MCF 10A (cell line): ENCODE data around the gene ARPC1B. TPM values are rescaled to one million over a fixed set of nuclear protein-coding genes. Genes with fewer than 3 reads are reported as not detected.

ENCODE experiments used
- BruUV-seq: library from RNA; stranded (reverse); fragments of 400-500 nt; replicated peaks from 2 replicates; lab custom pipeline; 2021; lab: Mats Ljungman, UMichigan
- CTCF ChIA-PET: fragments of 300-600 bp; sonication (Branson Sonifier 250); formaldehyde crosslinking; extraction: SDS; loops from one replicate; lab custom pipeline; 2021; ENCODE audit warnings: antibody characterized with exemption, inconsistent platforms; lab: Yijun Ruan, JAX
- POLR2A ChIA-PET: fragments of 300-600, 350-650 bp; sonication (Branson Sonifier 250); formaldehyde crosslinking; extraction: SDS; loops from one replicate; lab custom pipeline; 2020; ENCODE audit warnings: antibody characterized with exemption, inconsistent platforms; lab: Yijun Ruan, JAX
- DNase-seq: peaks from one replicate; pipeline ENCODE4 v3.0.0-alpha.2; 2018; ENCODE audit not compliant: unreplicated experiment
- H3K27ac Mint-ChIP-seq: one replicate; pipeline ENCODE4 v1.8.0; 2022; ENCODE audit warnings: mild to moderate bottlenecking, low read depth, mixed read lengths; ENCODE audit not compliant: unreplicated experiment
- H3K27me3 Mint-ChIP-seq: one replicate; pipeline ENCODE4 v1.8.0; 2022; ENCODE audit warnings: mixed read lengths; ENCODE audit not compliant: insufficient read depth, unreplicated experiment
- H3K36me3 Mint-ChIP-seq: one replicate; pipeline ENCODE4 v1.8.0; 2022; ENCODE audit warnings: mild to moderate bottlenecking, moderate library complexity, mixed read lengths; ENCODE audit not compliant: insufficient read depth, unreplicated experiment
- H3K4me1 Mint-ChIP-seq: one replicate; pipeline ENCODE4 v1.8.0; 2022; ENCODE audit warnings: mixed read lengths; ENCODE audit not compliant: insufficient read depth, unreplicated experiment
- H3K4me3 Mint-ChIP-seq: one replicate; pipeline ENCODE4 v1.8.0; 2022; ENCODE audit warnings: mild to moderate bottlenecking, moderate library complexity, mixed read lengths; ENCODE audit not compliant: unreplicated experiment
- H3K9me3 Mint-ChIP-seq: one replicate; pipeline ENCODE4 v1.8.0; 2022; ENCODE audit warnings: mixed read lengths; ENCODE audit not compliant: unreplicated experiment
- intact Hi-C: fragments of 100-400 bp; cut with micrococcal nuclease; formaldehyde crosslinking; loops from 2 replicates; pipeline ENCODE4 v1.14.1; 2022
- total RNA-seq: library from RNA; stranded (reverse); gene quantifications from 2 replicates; pipeline ENCODE4 v1.2.3, GENCODE V29; 2022
- TF ChIP-seq, protein P1 (sequence below): fragments of 200-600 bp; IDR thresholded peaks from one replicate; pipeline ENCODE4 v1.8.0; 2022; ENCODE audit warnings: antibody characterized with exemption, mild to moderate bottlenecking; ENCODE audit not compliant: unreplicated experiment

ARPC1B gene
- total RNA-seq, 1 experiment from 2014 or later: 174 TPM

DNA sequence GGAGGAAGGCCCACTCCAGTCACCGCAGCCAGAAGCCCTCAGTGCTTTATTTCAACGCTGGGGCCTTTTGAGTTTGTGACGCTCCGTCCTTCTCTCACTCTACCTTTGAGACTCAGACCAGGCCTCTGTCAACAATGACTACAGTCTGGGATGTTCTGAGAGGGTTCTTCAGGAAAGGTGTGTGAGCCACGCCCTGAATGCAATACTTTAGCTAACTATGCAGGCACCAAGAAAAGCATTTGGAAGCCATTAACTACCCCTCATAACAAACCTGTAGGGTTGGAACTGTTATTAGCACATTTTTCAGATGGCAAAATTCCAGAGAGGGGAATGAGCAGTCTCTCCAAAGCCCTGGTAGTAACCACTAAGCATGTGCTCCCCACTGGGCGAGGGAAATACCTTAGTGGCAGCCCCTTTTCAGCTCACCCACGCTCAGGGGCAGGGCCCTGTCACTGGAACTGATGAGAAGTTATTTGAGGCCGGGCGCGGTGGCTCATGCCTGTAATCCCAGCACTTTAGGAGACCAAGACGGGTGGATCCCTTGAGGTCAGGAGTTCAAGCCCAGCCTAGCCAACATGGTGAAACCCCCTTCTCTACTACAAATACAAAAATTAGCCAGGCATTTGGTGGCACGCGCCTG, 5.7 kb upstream of the ARPC1B start:
- TF ChIP-seq, protein P1, sequence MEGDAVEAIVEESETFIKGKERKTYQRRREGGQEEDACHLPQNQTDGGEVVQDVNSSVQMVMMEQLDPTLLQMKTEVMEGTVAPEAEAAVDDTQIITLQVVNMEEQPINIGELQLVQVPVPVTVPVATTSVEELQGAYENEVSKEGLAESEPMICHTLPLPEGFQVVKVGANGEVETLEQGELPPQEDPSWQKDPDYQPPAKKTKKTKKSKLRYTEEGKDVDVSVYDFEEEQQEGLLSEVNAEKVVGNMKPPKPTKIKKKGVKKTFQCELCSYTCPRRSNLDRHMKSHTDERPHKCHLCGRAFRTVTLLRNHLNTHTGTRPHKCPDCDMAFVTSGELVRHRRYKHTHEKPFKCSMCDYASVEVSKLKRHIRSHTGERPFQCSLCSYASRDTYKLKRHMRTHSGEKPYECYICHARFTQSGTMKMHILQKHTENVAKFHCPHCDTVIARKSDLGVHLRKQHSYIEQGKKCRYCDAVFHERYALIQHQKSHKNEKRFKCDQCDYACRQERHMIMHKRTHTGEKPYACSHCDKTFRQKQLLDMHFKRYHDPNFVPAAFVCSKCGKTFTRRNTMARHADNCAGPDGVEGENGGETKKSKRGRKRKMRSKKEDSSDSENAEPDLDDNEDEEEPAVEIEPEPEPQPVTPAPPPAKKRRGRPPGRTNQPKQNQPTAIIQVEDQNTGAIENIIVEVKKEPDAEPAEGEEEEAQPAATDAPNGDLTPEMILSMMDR: no peak
- intact Hi-C loops: no loop called here
- peaks cover 34% of the 10 kb centered on the region for H3K36me3 Mint-ChIP-seq
- H3K9me3 Mint-ChIP-seq: no peaks in the 10 kb centered on the region
- CTCF ChIA-PET: interaction anchor here (1.0 kb wide), 1 partner anchor 44 kb away, joined by 3 read pairs; no protein-coding TSS in a partner anchor
- no peak overlapping the region for H3K4me3 Mint-ChIP-seq
- no peaks in the 10 kb centered on the region for H3K27me3 Mint-ChIP-seq
- POLR2A ChIA-PET: interaction anchor here (1.0 kb wide), 1 partner anchor 40 kb away, joined by 3 read pairs; the partner anchor contains the start of genes BUD31 and PDAP1
- no TSS peak for BruUV-seq
- no peak for DNase-seq
- no peak overlapping the region for H3K27ac Mint-ChIP-seq
- peaks cover 5% of the 10 kb centered on the region for H3K4me1 Mint-ChIP-seq

DNA sequence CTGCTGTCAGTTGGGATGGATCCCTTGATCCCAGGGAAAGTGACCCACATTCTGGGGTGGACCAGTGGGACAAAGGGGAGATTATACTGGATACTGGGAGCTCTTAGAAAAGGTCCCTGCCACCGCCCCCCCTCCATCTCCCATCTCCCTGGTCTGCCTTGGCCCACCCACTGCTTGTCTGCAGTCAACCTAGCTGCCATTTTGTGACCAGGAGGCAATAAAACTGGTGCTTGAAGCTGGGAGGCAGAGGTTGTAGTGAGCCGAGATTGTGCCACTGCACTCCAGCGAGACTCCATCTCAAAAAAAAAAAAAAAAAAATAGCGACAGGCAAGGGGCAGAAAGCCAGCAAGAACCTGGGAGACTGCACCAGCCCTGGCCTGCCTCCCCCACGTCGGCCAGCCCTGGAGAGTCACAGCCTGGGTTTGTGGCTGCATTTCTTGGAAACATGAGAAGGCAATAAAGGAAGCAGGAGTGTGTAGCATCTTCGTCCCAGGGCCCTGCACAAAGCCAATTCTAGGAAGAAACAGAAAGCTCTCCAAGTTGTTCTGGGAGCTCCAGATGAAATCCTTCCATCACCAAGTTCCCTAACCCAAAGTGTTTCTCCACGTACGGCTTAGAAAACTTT, 4.7 kb upstream of the ARPC1B start:
- ChIA-PET POLR2A (interaction anchor here (0.7 kb wide), 1 partner anchor 417 kb away, joined by 3 read pairs; no protein-coding TSS in a partner anchor), CTCF (interaction anchor here (0.5 to 0.6 kb wide), 2 partner anchors 11 to 1281 kb away, joined by 3 read pairs; no protein-coding TSS in a partner anchor)
- no peak overlapping the region for H3K27ac Mint-ChIP-seq

DNA sequence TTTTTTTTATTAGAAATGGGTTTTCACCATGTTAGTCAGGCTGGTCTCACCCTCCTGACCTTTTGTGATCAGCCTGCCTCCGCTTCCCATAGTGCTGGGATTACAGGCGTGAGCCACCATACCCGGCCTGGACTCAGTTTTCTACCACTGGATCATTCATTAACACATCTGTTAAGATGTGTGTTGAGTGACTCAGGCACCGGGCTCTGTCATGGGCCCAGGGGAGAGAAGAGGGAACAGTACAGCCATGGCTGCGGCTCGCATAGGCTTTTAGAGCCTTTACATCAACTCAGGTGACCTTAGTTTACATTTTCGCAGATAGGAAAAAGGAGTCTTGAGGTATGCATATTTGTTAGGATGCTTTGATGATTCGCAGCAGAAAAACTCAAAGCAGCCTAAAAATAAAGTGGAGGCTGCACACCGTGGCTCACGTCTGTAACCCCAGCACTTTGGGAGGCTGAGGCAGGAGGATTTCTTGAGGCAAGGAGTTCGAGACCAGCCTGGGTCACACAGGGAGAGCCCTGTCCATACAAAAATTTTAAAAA, 3.1 kb upstream of the ARPC1B start:
- Mint-ChIP-seq H3K36me3 (peaks cover 16% of the 10 kb centered on the region), H3K27me3 (no peaks in the 10 kb centered on the region), H3K9me3 (no peaks in the 10 kb centered on the region), H3K27ac (no peak overlapping the region), H3K4me3 (no peak overlapping the region), H3K4me1 (peaks cover 5% of the 10 kb centered on the region)
- TF ChIP-seq, protein P1: no peak
- POLR2A ChIA-PET: interaction anchor here (0.6 to 2.2 kb wide), 3 partner anchors 21 to 38 kb away, joined by 4 to 18 read pairs (median 5); partner anchors contain the start of genes BUD31 and PDAP1
- intact Hi-C loops: no loop called here
- BruUV-seq: no TSS peak
- CTCF ChIA-PET: no interaction called here
- no peak for DNase-seq

More for the DNA sequence above, 4.7 kb upstream of the ARPC1B start:
- H3K27me3 Mint-ChIP-seq: no peaks in the 10 kb centered on the region
- no peak overlapping the region for H3K4me3 Mint-ChIP-seq
- no TSS peak for BruUV-seq
- intact Hi-C loops: no loop called here
- DNase-seq: no peak
- peaks cover 26% of the 10 kb centered on the region for H3K36me3 Mint-ChIP-seq
- H3K9me3 Mint-ChIP-seq: no peaks in the 10 kb centered on the region
- peaks cover 5% of the 10 kb centered on the region for H3K4me1 Mint-ChIP-seq
- TF ChIP-seq, protein P1: no peak
